MCF 10A (cell line): ENCODE data around the gene IL3. TPM values are rescaled to one million over a fixed set of nuclear protein-coding genes. Genes with fewer than 3 reads are reported as not detected.
"Not testable (repeated sequence)": the region's sequence is repeated elsewhere in the genome, so short reads cannot be mapped to it uniquely, and the experiment has no call there.

Experiments
- BruUV-seq: library from RNA; stranded (reverse); fragments of 400-500 nt; replicated peaks from 2 replicates; lab custom pipeline; 2021; lab: Mats Ljungman, UMichigan
- CTCF ChIA-PET: fragments of 300-600 bp; sonication (Branson Sonifier 250); formaldehyde crosslinking; extraction: SDS; loops from one replicate; lab custom pipeline; 2021; ENCODE audit warnings: antibody characterized with exemption, inconsistent platforms; lab: Yijun Ruan, JAX
- POLR2A ChIA-PET: fragments of 300-600, 350-650 bp; sonication (Branson Sonifier 250); formaldehyde crosslinking; extraction: SDS; loops from one replicate; lab custom pipeline; 2020; ENCODE audit warnings: antibody characterized with exemption, inconsistent platforms; lab: Yijun Ruan, JAX
- DNase-seq: peaks from one replicate; pipeline ENCODE4 v3.0.0-alpha.2; 2018; ENCODE audit not compliant: unreplicated experiment
- H3K27ac Mint-ChIP-seq: one replicate; pipeline ENCODE4 v1.8.0; 2022; ENCODE audit warnings: mild to moderate bottlenecking, low read depth, mixed read lengths; ENCODE audit not compliant: unreplicated experiment
- H3K27me3 Mint-ChIP-seq: one replicate; pipeline ENCODE4 v1.8.0; 2022; ENCODE audit warnings: mixed read lengths; ENCODE audit not compliant: insufficient read depth, unreplicated experiment
- H3K36me3 Mint-ChIP-seq: one replicate; pipeline ENCODE4 v1.8.0; 2022; ENCODE audit warnings: mild to moderate bottlenecking, moderate library complexity, mixed read lengths; ENCODE audit not compliant: insufficient read depth, unreplicated experiment
- H3K4me1 Mint-ChIP-seq: one replicate; pipeline ENCODE4 v1.8.0; 2022; ENCODE audit warnings: mixed read lengths; ENCODE audit not compliant: insufficient read depth, unreplicated experiment
- H3K4me3 Mint-ChIP-seq: one replicate; pipeline ENCODE4 v1.8.0; 2022; ENCODE audit warnings: mild to moderate bottlenecking, moderate library complexity, mixed read lengths; ENCODE audit not compliant: unreplicated experiment
- H3K9me3 Mint-ChIP-seq: one replicate; pipeline ENCODE4 v1.8.0; 2022; ENCODE audit warnings: mixed read lengths; ENCODE audit not compliant: unreplicated experiment
- CTCF ChIP-seq: fragments of 200-600 bp; IDR thresholded peaks from one replicate; pipeline ENCODE4 v1.8.0; 2022; ENCODE audit warnings: antibody characterized with exemption, mild to moderate bottlenecking; ENCODE audit not compliant: unreplicated experiment
- intact Hi-C: fragments of 100-400 bp; cut with micrococcal nuclease; formaldehyde crosslinking; loops from 2 replicates; pipeline ENCODE4 v1.14.1; 2022
- total RNA-seq: library from RNA; stranded (reverse); gene quantifications from 2 replicates; pipeline ENCODE4 v1.2.3, GENCODE V29; 2022

Gene IL3
- total RNA-seq, 1 experiment from 2014 or later, result not detected

- Mint-ChIP-seq H3K4me1 (peaks cover 28% of the 10 kb centered on the region), H3K27me3 (no peaks in the 10 kb centered on the region), H3K27ac (peak overlapping the region; percentile 90), H3K4me3 (no peak overlapping the region), H3K36me3 (no peaks in the 10 kb centered on the region), H3K9me3 (no peaks in the 10 kb centered on the region)
- ChIA-PET POLR2A (interaction anchor here (0.8 to 1.1 kb wide), 2 partner anchors 9 to 11 kb away, joined by 5 to 7 read pairs; no protein-coding TSS in a partner anchor), CTCF (interaction anchor here (0.7 to 1.7 kb wide), 2 partner anchors 38 to 151 kb away, joined by 4 to 6 read pairs; no protein-coding TSS in a partner anchor)
- no TSS peak for BruUV-seq
- DNase-seq, result peak; percentile 96
- intact Hi-C loops, result loop anchor here (1.0 to 2.0 kb wide), 3 partner anchors 17 to 39 kb away; no protein-coding TSS in a partner anchor
- TF ChIP-seq CTCF, result no peak
These were observed 43.0 kb downstream of the IL3 start for GRCh38 chr5:132103332-132103951.

- BruUV-seq, result no TSS peak
- CTCF ChIA-PET, result interaction anchor here (0.7 to 1.7 kb wide), 3 partner anchors 17 to 150 kb away, joined by 3 to 6 read pairs (median 4); no protein-coding TSS in a partner anchor
- H3K4me3 Mint-ChIP-seq, result no peak overlapping the region
These were observed 43.5 kb downstream of the IL3 start for GRCh38 chr5:132103969-132104391.

GRCh38 chr5:132104556-132104955 is 44.1 kb downstream of the IL3 start:
- intact Hi-C loops, result no loop called here
- Mint-ChIP-seq H3K27ac (peak overlapping the region; percentile 90), H3K27me3 (no peaks in the 10 kb centered on the region), H3K4me1 (peaks cover 28% of the 10 kb centered on the region), H3K36me3 (no peaks in the 10 kb centered on the region), H3K9me3 (no peaks in the 10 kb centered on the region), H3K4me3 (no peak overlapping the region)
- peak; percentile 65 for DNase-seq
- ChIA-PET CTCF (interaction anchor here (0.5 to 1.7 kb wide), 5 partner anchors 18 to 501 kb away, joined by 3 to 6 read pairs (median 4); no protein-coding TSS in a partner anchor), POLR2A (no interaction called here)
- BruUV-seq, result no TSS peak
- TF ChIP-seq CTCF, result no peak

More at GRCh38 chr5:132103969-132104391, 43.5 kb downstream of the IL3 start:
- Mint-ChIP-seq H3K9me3 (no peaks in the 10 kb centered on the region), H3K27me3 (no peaks in the 10 kb centered on the region), H3K4me1 (peaks cover 28% of the 10 kb centered on the region), H3K36me3 (no peaks in the 10 kb centered on the region), H3K27ac (peak overlapping the region; percentile 90)
- DNase-seq, result peak; percentile 69
- no peak for TF ChIP-seq CTCF
- intact Hi-C loops, result loop anchor here (1.0 to 2.0 kb wide), 3 partner anchors 18 to 39 kb away; no protein-coding TSS in a partner anchor
- POLR2A ChIA-PET, result interaction anchor here (0.8 to 1.1 kb wide), 2 partner anchors 10 to 12 kb away, joined by 5 to 7 read pairs; no protein-coding TSS in a partner anchor

DNA sequence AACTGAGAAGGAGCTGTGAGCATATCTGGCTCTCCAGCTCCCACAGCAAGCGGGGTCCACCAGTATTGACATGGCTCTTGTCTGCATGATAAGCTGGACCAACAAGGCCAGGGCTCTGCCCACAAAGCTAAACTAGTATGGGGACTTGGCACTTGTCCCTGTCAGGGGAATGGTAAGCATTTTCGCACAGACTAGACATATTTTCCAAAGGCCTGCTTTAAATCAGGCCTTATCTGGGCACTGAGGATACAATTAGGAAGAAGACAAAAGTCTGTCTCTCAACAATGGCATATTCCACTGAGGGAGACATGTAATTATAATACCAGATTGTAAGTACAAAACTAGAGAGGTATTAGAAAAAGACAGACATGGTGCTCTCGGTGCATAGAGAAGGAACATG is 45.2 kb downstream of the IL3 start:
- Mint-ChIP-seq H3K27ac (no peak overlapping the region), H3K4me1 (peaks cover 28% of the 10 kb centered on the region), H3K4me3 (no peak overlapping the region), H3K9me3 (no peaks in the 10 kb centered on the region), H3K27me3 (no peaks in the 10 kb centered on the region), H3K36me3 (no peaks in the 10 kb centered on the region)
- no peak for TF ChIP-seq CTCF
- no peak for DNase-seq
- ChIA-PET POLR2A (interaction anchor here (0.6 kb wide), 1 partner anchor 23 kb away, joined by 3 read pairs; no protein-coding TSS in a partner anchor), CTCF (interaction anchor here (0.8 kb wide), 1 partner anchor 29 kb away, joined by 4 read pairs; no protein-coding TSS in a partner anchor)
- BruUV-seq, result no TSS peak
- intact Hi-C loops, result no loop called here

- H3K27me3 Mint-ChIP-seq, H3K4me3 Mint-ChIP-seq, POLR2A ChIA-PET, H3K9me3 Mint-ChIP-seq, DNase-seq, H3K36me3 Mint-ChIP-seq, intact Hi-C loops, BruUV-seq, H3K27ac Mint-ChIP-seq: not testable (repeated sequence)
- CTCF ChIA-PET, result interaction anchor here (0.7 kb wide), 1 partner anchor 402 kb away, joined by 3 read pairs; no protein-coding TSS in a partner anchor
- H3K4me1 Mint-ChIP-seq, result peaks cover 14% of the 10 kb centered on the region
These were observed 48.0 kb downstream of the IL3 start for GRCh38 chr5:132108495-132108894.

- H3K9me3 Mint-ChIP-seq, H3K27ac Mint-ChIP-seq: not testable (repeated sequence)
These were observed 48.5 kb downstream of the IL3 start for GRCh38 chr5:132108957-132109356.

More at GRCh38 chr5:132108957-132109356, 48.5 kb downstream of the IL3 start:
- H3K27me3 Mint-ChIP-seq, BruUV-seq, H3K4me1 Mint-ChIP-seq, H3K4me3 Mint-ChIP-seq, H3K36me3 Mint-ChIP-seq, DNase-seq, POLR2A ChIA-PET, intact Hi-C loops: not testable (repeated sequence)
- CTCF ChIA-PET, result interaction anchor here (0.6 kb wide), 1 partner anchor 261 kb away, joined by 3 read pairs; no protein-coding TSS in a partner anchor
